Activated T-cell treated with anti-CD3 and anti-CD28 coated beads for 48 hours (primary cell): Measurements from ENCODE around the gene MAP2K3.

ENCODE experiments used
- DNase-seq: peaks from one replicate; pipeline ENCODE4 v3.0.0-alpha.2; 2020; ENCODE audit warnings: low read depth

The MAP2K3 gene

DNA sequence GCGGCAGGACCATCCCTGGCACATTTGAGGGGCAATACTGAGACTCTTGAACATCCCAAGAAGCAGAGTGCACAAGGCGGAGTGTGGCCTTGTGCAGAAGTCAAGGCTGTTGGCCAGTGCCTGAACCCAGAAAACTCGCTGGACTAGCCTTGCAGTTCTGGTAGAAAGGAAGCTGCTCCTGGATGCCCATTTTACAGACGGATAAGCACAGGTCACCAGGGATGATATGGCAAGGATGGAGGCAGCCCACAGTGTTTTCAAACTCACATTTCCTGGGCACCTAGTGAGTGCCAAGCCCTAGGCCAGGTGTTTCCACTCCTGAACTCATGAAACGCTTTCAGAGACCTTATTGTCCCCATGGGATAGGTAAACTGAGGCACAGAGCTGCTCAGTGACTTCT lies 1.7 kb upstream of the MAP2K3 start:
- no peak for DNase-seq

DNA sequence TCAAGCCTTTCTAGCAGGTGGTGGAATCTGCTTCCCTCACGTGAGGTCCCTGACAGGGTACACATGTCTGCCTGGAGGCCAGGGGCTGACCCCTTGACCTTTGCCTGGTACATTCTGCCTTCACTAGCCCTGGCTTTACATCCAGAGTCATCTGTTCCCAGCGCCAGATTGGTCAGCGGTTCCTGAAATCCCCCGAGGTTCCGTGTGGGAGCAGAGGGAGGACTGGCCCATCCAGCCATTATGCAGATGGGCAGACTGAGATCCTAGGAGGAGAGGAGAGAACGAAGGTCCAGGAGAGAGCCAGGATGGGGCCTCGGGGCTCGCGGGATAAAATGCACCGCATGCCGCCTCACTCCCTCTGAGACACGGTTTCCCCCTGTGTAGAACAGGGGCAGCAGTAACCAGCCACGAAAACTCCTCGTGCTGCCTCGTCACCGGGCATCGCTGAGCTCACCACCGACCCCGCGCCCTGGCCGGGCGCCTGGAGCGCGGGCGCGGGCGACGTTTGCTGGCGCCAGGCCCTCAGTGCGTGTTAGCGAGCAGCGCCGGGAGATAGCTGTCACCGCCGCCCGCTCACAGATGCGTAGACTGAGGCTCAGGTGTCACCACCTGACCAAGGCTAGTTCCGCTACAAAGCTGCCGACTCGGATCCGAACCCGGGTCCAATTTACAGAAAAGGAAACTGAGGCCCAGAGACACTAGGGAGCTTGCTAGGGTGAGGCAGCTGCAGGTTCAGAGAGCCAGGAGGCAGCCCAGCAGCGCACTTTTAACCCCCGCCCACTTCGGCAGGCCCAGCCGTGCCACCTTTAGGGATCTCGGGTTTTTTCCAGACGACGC lies 811 bp upstream of the MAP2K3 start:
- DNase-seq = no peak

DNA sequence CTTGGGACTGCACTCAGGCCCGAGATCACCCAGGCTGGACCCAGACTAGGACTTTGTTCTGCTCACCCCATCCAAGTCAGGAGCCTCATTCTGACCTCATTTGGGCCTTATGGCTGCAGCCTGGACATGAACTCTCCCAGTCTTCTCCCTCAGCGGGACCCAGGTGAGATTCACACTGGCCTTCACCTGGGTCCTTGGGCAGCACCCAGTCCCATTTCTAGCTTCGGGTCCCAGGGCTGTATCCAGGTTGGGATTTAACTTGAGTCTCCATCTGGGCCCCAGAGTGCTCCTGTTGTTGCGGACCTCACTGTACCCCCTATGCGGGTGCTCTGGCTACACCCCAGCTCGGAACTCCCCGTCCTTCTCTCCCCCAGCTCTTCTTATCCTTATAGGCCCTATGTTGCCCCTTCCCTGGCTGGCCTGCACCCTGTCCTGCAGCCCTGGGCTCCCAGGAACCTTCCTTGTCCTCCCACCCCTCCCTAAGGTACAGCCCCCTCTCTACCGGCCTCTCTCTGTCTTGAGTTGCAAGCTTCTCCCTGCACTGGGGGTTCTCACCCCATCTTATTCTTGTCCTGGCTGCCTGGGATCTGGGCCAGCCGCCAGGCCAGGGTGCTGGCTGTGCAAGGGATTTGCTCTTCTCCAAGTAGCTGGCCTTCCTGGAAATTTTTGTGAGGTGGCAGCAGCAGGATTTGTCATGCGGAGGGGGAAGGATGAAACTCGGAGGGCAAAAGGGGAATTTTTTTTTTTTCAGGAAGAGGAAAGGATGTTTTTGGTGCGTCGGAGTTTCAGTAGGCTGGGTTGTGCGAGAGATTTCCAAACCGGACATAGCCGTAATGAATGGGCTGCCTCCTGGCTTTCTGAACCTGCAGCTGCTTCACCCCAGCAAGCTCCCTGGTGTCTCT lies 904 bp downstream of the MAP2K3 start:
- DNase-seq = no peak

DNA sequence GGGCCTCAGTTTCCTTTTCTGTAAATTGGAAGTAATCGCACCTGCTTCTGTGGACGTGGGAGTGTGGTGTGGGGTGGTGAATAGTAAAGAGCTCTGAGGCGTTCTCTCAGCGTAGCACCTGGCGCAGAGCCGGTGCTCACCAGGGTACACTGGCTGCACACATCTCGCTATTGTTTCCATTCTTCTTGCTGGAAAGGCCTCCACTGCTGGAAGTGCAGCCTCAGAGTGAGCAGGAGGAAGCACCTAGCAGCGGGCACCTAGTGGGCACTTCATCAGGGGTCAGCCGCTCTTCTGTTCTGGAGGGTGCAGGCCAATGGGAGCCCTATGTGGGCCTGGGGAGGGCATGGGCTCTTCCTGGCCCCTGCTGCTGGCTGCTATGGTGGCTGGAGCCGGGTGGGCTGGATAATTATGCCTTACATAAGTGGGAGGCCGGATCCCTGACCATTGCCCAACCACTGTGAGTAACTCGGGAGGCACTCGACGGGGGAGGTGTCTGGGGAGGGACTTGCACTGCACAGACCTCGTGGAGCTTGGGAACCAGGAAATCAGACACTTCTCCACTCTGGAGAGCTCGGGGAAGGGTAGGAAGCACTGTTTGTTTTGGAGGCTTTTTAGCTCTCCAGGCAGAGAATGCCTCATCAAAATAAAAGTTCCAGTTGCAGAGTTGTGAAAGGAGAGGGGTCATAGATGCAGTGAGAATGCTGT lies 1.7 kb downstream of the MAP2K3 start:
- no peak for DNase-seq

DNA sequence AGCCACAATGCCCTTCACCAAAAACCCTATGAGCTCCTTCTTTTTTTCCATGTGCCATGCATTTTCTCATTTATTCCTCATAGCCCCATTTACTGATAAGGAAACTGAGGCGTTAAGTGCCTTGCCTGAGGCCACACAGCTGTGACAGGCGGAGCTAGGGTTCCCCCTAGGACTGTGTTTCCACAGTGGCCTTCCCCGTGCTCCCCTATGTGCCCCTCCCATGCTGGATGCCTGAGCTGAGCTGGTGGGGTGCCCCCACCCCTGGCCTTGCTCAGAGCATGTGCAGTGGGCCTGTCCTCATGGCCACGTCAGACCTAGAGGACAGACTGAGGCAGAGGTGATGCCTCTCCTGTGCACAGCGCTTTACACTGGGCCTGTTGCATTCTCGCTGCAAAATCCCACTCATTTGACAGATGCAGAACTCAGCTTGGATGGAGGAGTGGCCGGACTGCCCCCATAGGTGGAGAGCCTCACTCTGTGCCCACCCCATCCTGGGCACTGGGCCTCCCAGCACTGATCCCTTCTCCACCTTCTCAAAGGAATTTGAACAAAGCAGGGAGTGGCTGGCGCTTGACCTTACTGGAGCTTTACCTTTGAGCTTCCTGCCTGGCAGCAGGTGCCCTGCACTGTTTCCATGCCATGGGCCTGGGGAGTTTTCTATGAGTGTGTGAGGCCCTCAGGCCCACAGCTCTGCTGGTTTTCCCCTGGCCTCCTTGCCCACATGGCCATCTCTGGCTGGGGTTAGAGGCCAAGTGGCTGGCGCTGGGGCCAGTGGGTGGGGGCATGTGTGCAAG lies 2.6 kb downstream of the MAP2K3 start:
- DNase-seq = no peak

DNA sequence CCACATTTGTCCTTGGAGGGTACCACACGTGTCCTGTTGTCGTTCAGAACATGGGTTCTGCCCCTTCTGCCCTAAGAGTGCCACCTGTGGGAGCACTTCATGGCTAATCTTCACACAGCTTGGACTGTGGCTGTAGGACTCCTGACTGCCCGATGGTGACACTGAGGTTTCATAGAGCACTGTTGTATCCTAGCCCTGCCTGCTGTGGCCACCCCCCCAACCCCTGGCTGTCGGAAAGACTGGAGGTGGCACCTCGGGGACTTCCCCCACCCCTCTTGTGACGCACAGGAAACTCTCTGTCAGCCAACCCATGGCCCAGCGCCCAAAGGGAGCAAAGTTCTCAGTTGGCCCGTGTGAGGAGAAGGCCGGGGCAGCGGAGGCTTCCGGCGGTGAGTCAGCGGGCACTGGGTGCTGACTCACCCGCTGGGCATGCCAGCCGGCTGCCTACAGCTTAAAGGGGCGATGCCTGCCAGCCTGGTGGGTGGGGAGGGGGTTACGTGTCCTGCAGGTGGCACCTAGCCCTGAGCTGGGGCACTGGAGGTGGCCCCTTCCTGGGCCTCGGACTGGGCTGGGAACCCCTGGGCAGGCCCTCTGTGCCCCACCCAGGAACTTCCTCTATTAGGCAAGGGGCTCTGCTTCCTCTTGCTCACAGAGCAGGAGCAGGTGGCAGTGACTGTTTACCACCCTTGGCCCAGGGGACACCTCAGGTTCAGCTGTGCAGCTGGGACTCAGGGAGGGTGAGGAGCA lies 3.4 kb downstream of the MAP2K3 start:
- DNase-seq = peak; percentile 95

DNA sequence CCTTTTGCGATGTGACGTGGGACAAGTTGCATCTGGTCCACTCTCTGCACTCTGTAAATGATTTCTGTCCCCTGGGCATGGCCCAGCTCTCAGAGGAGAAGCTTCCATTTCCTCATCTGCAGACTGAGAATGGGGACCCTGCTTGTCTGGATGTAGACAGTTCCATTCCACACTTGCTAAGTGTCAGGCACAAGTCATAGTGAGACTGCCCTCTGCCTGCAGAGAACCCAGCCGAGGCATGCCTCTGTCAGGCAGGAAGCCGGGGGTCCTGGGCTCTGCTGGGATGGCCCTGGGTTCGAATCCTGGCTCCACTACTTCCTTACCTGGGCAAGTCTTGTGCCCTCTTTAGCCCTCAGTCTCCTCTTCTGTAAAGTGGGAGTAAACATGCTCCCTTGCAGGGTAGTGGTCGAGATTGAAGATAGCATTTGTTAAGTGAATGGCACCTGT lies 4.1 kb downstream of the MAP2K3 start:
- DNase-seq = no peak

DNA sequence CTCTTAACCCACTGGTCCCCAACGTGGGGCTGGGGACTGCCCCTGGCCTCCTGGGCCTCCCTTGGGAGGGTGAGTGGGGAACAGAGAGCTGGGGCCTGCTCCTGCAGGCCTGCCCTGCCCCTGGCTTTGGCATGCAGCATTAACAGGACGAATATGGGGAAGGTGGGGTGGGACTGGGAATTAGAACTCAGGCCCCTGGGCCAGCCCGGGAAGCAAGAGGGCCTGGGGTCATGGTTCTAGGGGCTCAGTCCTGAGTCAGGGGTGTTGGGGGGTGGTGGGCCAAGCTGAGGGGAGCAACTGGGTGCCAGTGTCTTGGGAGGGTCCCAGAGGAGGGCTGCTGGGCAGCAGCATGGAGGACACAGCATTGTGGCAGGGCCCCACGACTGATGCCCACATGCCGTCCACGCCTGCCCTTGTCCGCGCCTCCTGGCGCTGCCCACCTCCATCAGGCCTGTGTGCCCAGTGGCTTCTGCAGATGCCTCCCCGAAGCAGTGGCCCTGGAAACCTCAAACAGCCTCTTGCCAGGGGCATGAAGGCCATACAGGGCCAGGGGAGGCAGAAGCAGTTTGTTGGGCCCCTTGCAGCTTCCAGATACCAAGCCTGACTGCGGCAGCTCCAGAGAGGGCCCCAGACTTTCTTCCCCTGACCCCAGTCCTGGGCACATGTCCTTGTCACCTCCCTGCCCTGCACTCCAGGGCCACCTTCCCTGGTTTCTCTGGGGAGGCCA lies 4.8 kb downstream of the MAP2K3 start:
- no peak for DNase-seq

DNA sequence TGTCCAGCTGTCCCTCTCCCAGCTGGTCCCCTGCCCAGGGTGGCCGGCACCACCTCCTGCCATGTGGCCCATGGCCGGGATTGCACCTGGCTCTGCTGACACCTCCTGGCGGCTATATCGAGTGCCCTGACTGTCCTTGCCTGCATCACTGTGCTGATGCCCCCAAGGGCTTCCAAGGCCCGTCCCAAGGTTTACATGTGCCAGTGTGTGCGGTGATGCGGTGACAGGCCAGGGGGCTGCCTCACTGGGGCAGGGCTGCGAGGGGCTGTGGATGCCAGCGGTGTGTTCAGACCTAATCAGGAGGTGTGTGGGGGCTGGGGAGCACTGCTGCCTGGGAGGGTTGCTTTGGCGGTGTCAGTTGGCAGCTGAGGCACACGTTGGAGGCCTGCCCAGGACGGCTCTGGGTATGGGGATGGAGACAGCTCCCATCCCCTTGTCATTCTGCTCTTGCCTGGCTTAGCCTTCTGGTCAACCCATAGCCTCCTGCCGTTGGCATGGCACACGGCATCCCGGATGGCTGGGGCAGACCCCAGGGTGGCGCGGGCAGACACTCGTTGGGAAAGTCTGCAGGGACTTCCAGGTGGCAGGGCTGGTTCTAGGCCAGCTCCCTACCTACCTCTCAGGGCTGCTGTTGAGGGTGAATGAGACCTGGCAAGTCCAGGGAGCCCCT lies 5.5 kb downstream of the MAP2K3 start:
- DNase-seq = no peak

DNA sequence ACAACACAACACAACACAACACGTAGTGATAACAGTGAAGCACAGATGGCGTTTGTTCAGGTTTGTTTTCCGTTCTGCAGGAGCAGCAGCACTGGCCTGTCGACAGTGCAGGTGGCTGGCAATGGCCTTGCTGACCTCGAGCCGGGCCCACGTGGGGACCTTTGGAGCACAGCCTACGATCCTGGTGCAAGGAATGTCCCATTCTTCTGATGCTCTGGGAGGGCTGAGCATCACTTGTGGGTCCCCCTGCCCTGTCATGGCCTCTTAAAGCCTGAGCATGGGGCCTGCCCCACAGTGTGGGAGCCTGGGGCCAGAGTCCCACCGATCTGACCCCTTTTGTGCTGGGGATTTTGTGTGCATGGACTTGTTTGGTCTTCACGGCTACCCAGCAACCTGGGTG lies 6.8 kb downstream of the MAP2K3 start:
- no peak for DNase-seq

DNA sequence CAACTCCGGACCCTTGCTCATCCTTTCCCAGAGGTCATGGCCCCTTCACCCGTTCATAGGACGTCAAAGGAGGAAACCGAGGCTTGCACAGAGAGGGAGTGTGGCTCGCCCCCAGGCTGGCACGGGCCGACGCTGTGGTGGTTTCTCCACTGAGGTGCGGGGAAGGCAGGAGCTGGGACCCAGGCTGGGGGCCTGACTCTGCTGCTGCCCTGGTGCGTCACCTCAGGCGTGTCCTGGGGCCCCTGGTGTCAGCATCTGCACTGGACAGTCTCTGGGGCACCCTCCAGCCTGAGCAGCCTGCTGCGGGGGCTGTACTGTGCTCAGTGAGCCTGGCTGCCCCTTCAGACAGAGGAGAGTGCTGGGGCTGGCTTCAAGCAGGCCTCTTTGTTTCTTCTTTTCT lies 7.4 kb downstream of the MAP2K3 start:
- DNase-seq = no peak

DNA sequence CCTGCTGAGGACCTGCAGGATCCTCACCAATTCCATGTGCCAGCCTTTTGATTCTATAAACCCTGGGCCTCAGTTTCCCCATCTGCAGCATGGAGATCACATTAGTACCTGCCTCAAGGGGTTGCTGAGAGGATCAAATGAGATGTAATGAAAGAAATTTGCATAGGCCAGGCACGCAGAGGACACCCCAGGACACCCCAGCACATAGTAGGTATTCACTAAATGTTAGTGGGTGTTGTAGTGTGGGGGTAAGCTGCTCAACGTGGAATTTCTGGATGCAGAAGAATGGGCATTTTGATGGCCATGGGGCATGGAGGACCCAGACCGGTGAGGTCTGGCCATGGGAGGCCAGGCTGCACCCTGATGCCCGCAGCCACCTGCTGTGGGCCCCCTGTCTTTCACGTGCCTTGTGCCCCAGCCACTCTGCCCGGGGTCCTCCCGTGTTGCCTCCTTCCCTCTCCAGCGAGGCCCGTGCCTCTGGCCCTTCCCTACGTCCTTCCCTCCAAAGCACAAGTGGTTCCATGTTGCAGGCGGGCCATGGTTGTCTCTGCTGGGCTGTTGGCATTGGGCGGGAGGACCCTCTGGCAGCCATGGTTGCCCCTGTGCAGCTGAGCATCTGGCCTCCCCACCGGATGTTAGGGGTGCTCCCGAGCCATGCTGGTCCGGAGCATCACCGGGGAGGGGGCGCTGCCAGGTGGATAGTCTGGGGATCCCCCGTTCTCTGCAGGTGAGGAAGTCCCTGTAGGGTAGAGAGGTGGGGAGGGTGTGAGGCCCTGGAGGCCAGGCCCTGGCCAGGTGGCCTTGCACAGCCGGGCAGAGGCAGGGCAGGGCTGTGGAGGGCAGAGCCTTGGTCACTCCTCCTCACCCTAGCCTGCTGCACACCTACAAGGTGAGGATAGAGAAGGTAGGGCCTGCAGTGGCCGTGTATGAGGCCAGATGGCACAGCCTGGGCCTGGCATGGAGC lies 8.6 kb downstream of the MAP2K3 start:
- no peak for DNase-seq

DNA sequence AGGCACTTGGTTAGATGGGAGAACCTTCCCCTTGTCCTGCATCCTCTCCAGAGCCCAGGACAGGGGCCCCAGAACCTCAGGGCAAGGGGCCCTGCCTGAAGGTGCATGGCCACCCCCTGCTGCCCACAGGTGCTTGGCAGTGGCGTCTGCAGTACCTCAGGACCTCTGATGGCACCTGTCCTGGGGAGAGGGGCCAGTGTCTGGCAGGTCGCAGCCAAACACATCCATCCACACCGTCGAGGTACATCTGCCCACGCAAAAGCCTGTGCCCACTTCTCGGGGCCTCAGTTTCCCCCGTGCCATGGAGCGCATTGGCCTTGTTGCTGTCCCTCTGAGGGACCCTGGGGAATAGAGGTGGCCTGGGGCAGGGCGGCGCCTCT lies 9.3 kb downstream of the MAP2K3 start:
- DNase-seq = no peak

DNA sequence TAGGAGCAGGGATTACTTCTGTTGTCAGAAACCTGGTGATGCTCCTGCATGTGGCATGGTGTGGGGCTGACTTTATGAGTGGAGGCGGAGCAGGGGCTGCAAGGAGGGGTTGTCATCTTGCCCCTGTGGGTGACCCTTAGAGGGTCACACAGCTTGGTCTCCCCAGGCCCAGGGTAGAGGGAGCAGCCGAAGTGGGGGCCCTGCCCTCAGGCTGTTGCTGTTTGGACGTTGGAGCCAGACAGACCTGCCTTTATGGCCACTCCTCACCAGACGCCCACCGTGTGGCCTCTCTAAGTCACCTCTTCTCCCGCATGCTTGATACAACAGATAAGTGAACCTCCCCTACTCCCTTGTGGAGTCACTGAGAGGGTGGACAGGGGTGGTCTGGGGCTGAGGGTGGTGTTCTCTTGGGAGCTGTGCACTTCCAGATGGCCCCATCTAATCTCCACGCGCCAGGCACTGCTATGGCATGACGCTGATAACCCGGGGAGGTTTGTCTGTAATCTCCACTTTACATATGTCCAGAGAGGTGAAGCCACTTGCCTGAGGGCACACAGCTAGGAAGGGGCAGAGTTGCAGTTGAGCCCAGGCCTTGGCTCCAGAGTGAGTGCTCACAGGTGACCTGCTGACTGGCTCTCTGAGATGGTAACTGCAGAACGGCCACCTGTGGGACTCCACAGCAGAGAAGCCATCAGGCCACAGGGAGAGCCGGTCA lies 10.0 kb downstream of the MAP2K3 start:
- no peak for DNase-seq

DNA sequence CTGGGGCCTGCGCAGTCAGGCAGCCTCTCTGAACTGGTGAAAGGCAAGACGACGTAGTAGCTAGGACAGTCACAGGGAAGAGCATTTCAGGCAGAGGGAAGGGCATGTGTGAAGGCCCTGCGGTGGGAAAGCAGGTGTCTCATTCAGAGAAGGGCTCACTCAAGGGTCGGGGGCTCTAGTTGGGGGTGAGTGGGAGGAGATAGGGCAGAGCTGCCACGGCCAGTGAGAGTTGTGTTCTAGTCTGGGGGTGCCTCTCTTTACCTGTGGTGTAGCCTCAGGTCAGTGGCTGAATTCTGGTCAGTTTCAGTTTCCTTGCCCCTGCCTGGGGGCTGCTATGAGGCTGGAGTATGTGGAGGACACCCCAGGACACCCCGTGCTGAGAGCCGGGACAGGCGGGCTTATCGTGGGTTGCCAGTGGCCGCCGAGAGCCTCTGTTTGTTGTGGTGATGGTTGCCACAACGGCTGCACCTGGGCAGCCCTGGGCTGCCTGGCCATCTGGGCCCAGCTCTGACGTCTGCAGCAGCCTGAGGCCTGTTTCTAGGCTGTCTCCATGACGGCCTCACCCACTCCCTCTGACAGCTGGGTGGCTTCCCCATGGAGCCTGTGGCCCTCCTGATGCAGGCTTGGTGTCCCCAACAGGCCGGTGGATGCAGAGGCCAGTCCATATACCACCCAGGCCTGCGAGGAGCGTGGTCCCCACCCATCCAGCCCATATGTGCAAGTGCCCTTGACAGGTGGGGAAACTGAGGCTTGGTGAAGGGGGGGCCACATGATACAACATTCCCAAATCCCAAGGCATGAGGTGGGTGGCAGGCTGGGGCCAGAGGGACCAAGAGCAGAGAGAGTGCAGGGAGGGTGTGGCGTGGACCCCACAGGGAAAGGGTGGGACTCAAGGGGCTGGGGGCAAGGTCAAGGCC lies 10.8 kb downstream of the MAP2K3 start:
- DNase-seq = no peak

DNA sequence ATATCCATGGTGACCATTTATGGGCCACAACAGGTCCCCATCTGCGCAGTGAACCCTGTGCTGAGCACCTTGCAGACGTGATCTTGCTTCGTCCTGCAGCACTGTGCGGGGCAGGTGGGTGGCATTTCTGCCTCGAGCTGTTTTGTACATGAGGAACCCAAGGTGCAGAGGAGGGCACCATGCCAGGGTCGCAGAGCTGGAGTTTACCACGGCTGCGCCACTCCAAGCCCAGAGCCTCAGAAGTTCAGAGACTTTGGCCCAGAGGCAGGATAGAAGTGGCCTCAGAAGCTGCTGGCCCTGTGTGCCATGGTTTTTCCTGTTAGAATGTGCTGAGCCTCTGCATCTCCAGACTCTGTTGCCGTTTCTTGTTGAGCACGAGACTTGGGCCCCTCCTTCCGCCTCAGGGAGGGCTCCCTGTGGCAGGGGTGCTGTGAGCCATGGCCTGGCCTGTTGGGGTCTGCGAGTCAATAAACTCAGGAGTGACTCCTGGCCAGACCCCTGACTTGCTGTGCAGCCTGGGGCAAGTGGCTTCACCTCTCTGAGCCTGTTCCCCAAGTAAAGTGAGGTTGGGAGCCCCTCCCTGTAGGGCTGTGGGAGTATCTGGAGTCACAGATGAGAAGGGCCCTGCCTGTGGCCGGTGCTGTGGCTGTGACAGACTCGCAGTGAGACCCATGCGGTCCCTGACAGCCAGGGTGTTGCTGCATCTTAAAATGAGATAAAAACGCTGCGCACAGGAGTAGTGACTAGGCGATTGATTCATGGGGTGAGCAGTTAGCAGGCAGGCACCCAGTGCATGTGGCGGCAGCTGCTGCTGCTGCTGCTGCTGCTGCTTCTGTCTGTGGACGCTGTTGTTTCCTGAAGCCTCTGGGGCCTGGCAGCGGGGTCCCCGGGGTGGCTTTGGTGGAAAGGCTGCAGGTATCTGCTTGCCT lies 11.8 kb downstream of the MAP2K3 start:
- DNase-seq = no peak
